Gastrocnemius medialis (tissue), 4 donors: ENCODE data around the gene MAPK1. TPM values are rescaled to one million over a fixed set of nuclear protein-coding genes. Genes with fewer than 3 reads are reported as not detected.

Experiments
- ATAC-seq, 2 donors: fragments of 150-250 bp; one replicate each; pipeline ENCODE4 v1.9.1; 2016
- DNase-seq, 2 donors: peaks; one replicate each; pipeline ENCODE4 v3.0.0-alpha.2; 2019
- H3K27ac ChIP-seq, 4 donors: fragments of 200-600 bp; sonication (generic); 1 replicate in 1 of 4; 2 replicates in 3 of 4; pipeline ENCODE4 v1.5.1; 2016 to 2018; ENCODE audit warnings: mild to moderate bottlenecking in 2 of 4, moderate library complexity in 1 of 4
- H3K27me3 ChIP-seq, 3 donors: fragments of 200-600 bp; sonication (generic) in 2 of 3; 1 replicate in 1 of 3; 2 replicates in 2 of 3; pipeline versions ENCODE4 v1.5.1 to v1.6.0; 2016 to 2019; ENCODE audit warnings: mild to moderate bottlenecking in 1 of 3, moderate library complexity in 1 of 3
- H3K36me3 ChIP-seq, 2 donors: fragments of 200-600 bp; sonication (generic) in 1 of 2; one replicate each; pipeline ENCODE4 v1.5.1; 2017 to 2018
- H3K4me1 ChIP-seq, 2 donors: fragments of 200-600 bp; sonication (generic) in 1 of 2; one replicate each; pipeline ENCODE4 v1.5.1; 2016 to 2017; ENCODE audit warnings: mild to moderate bottlenecking in 2 of 2
- H3K4me3 ChIP-seq, 4 donors: fragments of 200-600 bp; sonication (generic) in 3 of 4; 1 replicate in 1 of 4; 2 replicates in 3 of 4; pipeline ENCODE4 v1.5.1; 2016 to 2019; ENCODE audit warnings: mild to moderate bottlenecking in 2 of 4
- H3K9me3 ChIP-seq, 3 donors: fragments of 200-600 bp; sonication (generic) in 2 of 3; 1 replicate in 1 of 3; 2 replicates in 2 of 3; pipeline ENCODE4 v1.5.1; 2016 to 2019
- POLR2A ChIP-seq, 2 donors: fragments of 450-650 bp; IDR thresholded peaks; one replicate each; pipeline ENCODE4 v1.6.1; 2017; ENCODE audit warnings: antibody characterized with exemption in 2 of 2, mild to moderate bottlenecking in 2 of 2, moderate library complexity in 2 of 2
- in situ Hi-C, 4 donors: fragments of 200-750 bp; cut with MboI; loops; one replicate each; pipeline versions ENCODE4 v1.15.0 to v1.8.0; 2017; ENCODE audit warnings: low sequenced_read_pairs in 4 of 4
- intact Hi-C: fragments of 100-400 bp; cut with DNase I; formaldehyde crosslinking; loops from one replicate; pipeline ENCODE4 v1.15.1; 2023; ENCODE audit warnings: low total_unique reads
- total RNA-seq, 4 donors: library from RNA; depleted of rRNA; stranded (reverse); fragments of >200 nt; gene quantifications; one replicate each; pipeline versions ENCODE4 v1.1.0 to v1.2.3, GENCODE V29; 2016
- TF ChIP-seq, protein P1 (sequence below), 5 experiments: fragments of 450-650 bp in 3 of 5; fragments of 200-600 bp in 2 of 5; sonication (generic) in 2 of 5; IDR thresholded peaks in 4 of 5; conservative IDR thresholded peaks in 1 of 5; 1 replicate in 4 of 5; 2 replicates in 1 of 5; pipeline ENCODE4 v1.5.1; 2016 to 2019; ENCODE audit warnings: antibody characterized with exemption in 5 of 5, mild to moderate bottlenecking in 3 of 5, moderate library complexity in 3 of 5

The MAPK1 gene
- total RNA-seq, 4 donors from 2014 or later = 39.8 to 79.5 (median 57.2) TPM

DNA sequence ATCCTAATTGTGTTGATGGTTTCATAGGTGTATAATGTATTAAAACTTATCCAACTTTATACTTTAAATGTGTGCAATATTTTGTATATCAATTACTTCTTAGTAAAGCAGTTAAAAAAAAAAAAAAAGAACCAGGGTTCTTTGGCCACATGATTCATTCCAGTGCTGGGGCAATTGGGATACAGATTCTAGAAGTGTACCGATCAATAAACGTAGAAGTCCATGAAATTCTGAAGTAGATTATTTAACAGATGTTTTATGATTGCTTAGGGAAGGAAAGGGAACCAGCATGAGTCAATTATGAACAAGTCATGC, 51.0 kb downstream of the MAPK1 start:
- intact Hi-C loops (no loop called here), in situ Hi-C loops (no loop called here)
- DNase-seq = no peak
- Histone ChIP-seq H3K4me1 (peaks cover 39 to 54% of the 10 kb centered on the region in 2 donors), H3K36me3 (no peaks in the 10 kb centered on the region), H3K27ac (peak overlapping the region in 2 of 4 donors; percentile 27 to 52), H3K4me3 (no peak overlapping the region), H3K27me3 (no peaks in the 10 kb centered on the region), H3K9me3 (no peaks in the 10 kb centered on the region)
- ATAC-seq = no peak
- TF ChIP-seq POLR2A (IDR thresholded peaks at IDR 0.05) = no peak
- TF ChIP-seq, protein P1, sequence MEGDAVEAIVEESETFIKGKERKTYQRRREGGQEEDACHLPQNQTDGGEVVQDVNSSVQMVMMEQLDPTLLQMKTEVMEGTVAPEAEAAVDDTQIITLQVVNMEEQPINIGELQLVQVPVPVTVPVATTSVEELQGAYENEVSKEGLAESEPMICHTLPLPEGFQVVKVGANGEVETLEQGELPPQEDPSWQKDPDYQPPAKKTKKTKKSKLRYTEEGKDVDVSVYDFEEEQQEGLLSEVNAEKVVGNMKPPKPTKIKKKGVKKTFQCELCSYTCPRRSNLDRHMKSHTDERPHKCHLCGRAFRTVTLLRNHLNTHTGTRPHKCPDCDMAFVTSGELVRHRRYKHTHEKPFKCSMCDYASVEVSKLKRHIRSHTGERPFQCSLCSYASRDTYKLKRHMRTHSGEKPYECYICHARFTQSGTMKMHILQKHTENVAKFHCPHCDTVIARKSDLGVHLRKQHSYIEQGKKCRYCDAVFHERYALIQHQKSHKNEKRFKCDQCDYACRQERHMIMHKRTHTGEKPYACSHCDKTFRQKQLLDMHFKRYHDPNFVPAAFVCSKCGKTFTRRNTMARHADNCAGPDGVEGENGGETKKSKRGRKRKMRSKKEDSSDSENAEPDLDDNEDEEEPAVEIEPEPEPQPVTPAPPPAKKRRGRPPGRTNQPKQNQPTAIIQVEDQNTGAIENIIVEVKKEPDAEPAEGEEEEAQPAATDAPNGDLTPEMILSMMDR (IDR thresholded peaks at IDR 0.05 in 4 of 5, conservative IDR thresholded peaks at IDR 0.05 in 1 of 5) = no peak

DNA sequence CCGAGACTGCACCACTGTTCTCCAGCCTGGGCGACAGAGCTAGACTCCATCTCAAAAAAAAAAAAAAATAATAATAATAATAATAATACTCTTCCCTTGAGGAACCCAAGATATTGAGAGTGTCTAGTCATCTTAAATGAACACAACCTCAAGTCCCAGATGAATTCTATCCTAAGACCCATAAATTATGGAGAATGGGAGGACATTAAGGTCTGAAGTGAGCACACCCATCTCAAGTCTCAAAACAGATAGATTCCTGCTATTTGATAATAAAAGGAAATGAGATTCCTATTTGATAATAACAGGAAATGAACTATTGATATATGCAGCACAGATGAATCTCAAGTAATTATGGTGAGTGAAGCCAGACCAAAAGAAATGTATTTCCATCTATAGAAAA, 51.5 kb downstream of the MAPK1 start:
- H3K4me1 ChIP-seq = peaks cover 39 to 54% of the 10 kb centered on the region in 2 donors
- no peaks in the 10 kb centered on the region for H3K9me3 ChIP-seq
- H3K27ac ChIP-seq = peak overlapping the region in 1 of 4 donors; percentile 52
- ATAC-seq = no peak
- in situ Hi-C loops (no loop called here), intact Hi-C loops (no loop called here)
- H3K4me3 ChIP-seq = no peak overlapping the region
- TF ChIP-seq, protein P1 (IDR thresholded peaks at IDR 0.05 in 4 of 5, conservative IDR thresholded peaks at IDR 0.05 in 1 of 5) = no peak
- no peak for TF ChIP-seq POLR2A (IDR thresholded peaks at IDR 0.05)
- H3K36me3 ChIP-seq = no peaks in the 10 kb centered on the region
- DNase-seq = no peak
- no peaks in the 10 kb centered on the region for H3K27me3 ChIP-seq

DNA sequence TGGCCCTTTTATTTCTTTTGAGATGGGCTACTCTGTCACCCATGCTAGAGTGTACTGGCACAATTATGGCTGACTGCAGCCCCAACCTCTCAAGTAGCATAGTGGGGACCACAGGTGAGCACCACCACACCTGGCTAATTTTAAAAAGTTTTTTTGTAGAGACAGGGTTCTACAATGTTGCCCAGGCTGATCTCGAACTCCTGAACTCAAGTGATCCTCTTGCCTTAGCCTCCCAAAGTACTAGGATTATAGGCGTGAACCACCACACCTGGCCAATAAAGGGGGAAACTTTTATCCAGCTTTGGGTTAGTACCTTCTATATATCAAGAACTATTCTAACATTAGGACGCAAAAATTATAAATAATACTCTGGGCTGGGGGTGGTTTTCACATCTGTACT, 52.1 kb downstream of the MAPK1 start:
- H3K4me1 ChIP-seq = peaks cover 39 to 54% of the 10 kb centered on the region in 2 donors

DNA sequence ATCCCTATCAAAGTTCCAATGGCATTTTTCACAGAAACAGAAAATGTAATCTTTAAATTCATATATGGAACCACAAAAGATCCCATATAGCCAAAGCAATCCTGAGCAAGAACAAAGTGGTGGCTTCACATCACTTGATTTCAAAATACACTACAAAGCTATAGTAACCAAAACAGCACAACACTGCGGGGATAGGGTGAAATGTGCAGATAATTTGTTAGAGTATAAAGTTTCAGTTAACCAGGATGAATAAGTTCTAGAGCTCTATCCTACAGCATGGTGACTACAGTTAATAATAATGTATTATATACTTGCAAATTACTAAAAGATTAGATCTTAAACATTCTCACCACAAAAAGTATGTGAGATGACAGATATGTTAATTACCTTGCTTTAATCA, 55.5 kb downstream of the MAPK1 start:
- peaks cover 14 to 38% of the 10 kb centered on the region in 2 donors for H3K4me1 ChIP-seq
- ATAC-seq = no peak
- no peaks in the 10 kb centered on the region for H3K9me3 ChIP-seq
- no peak overlapping the region for H3K4me3 ChIP-seq
- in situ Hi-C loops (no loop called here), intact Hi-C loops (no loop called here)
- no peak for DNase-seq
- no peaks in the 10 kb centered on the region for H3K27me3 ChIP-seq
- TF ChIP-seq, protein P1 (IDR thresholded peaks at IDR 0.05 in 4 of 5, conservative IDR thresholded peaks at IDR 0.05 in 1 of 5) = no peak
- no peak for TF ChIP-seq POLR2A (IDR thresholded peaks at IDR 0.05)
- H3K36me3 ChIP-seq = peaks cover 2 to 5% of the 10 kb centered on the region in 2 donors
- no peak overlapping the region for H3K27ac ChIP-seq

More for the DNA sequence above, 52.1 kb downstream of the MAPK1 start:
- ATAC-seq (no peak), DNase-seq (no peak)
- Histone ChIP-seq H3K4me3 (no peak overlapping the region), H3K9me3 (no peaks in the 10 kb centered on the region), H3K27ac (no peak overlapping the region), H3K36me3 (no peaks in the 10 kb centered on the region), H3K27me3 (no peaks in the 10 kb centered on the region)
- TF ChIP-seq, protein P1 (IDR thresholded peaks at IDR 0.05 in 4 of 5, conservative IDR thresholded peaks at IDR 0.05 in 1 of 5) = no peak
- no peak for TF ChIP-seq POLR2A (IDR thresholded peaks at IDR 0.05)
- in situ Hi-C loops = no loop called here
- intact Hi-C loops = no loop called here
